Activated CD4-positive, alpha-beta T cell treated with anti-CD3 and anti-CD28 coated beads for 36 hours (primary cell): Measurements from ENCODE around the gene SCAMP3. TPM values are rescaled to one million over a fixed set of nuclear protein-coding genes. Genes with fewer than 3 reads are reported as not detected.

Experiments
- ATAC-seq: fragments of 200-7000 bp; cut with Tn5 transposase; one replicate; pipeline ENCODE4 v1.10.0; 2021; ENCODE audit warnings: mild to moderate bottlenecking, moderate library complexity
- CTCF ChIA-PET: fragments of 350-600 bp; sonication (Branson Sonifier 250); formaldehyde crosslinking; loops from one replicate; lab custom pipeline; 2021; ENCODE audit warnings: antibody characterized with exemption; lab: Charles Lee
- POLR2A ChIA-PET: fragments of 350-600 bp; sonication (Branson Sonifier 250); formaldehyde crosslinking; loops from one replicate; lab custom pipeline; 2021; ENCODE audit warnings: antibody characterized with exemption, inconsistent platforms; lab: Charles Lee
- DNase-seq: peaks from one replicate; pipeline ENCODE4 v3.0.0-alpha.2; 2020
- H3K27ac Mint-ChIP-seq: one replicate; pipeline ENCODE4 v1.8.0; 2021; ENCODE audit warnings: mixed read lengths
- H3K27me3 Mint-ChIP-seq: one replicate; pipeline ENCODE4 v1.8.0; 2021; ENCODE audit warnings: mixed read lengths
- H3K36me3 Mint-ChIP-seq: one replicate; pipeline ENCODE4 v1.8.0; 2021; ENCODE audit warnings: low read depth, mixed read lengths
- H3K4me1 Mint-ChIP-seq: one replicate; pipeline ENCODE4 v1.8.0; 2021; ENCODE audit warnings: mixed read lengths
- H3K4me3 Mint-ChIP-seq: one replicate; pipeline ENCODE4 v1.8.0; 2021; ENCODE audit warnings: mild to moderate bottlenecking, moderate library complexity, mixed read lengths
- H3K9me3 Mint-ChIP-seq: one replicate; pipeline ENCODE4 v1.8.0; 2021; ENCODE audit warnings: low read depth, mixed read lengths
- intact Hi-C, 2 experiments: fragments of 100-400 bp; cut with DNase I in 1 of 2; cut with micrococcal nuclease in 1 of 2; formaldehyde crosslinking; loops; one replicate each; pipeline versions ENCODE4 v1.14.2 to v1.15.1; 2022 to 2024; cut with DNase I, micrococcal nuclease
- total RNA-seq, 2 experiments: library from RNA; stranded (reverse); gene quantifications; one replicate each; pipeline ENCODE4 v1.2.3, GENCODE V29; 2021

Gene SCAMP3
- total RNA-seq, 2 experiments from 2014 or later, result 82.0 to 95.5 TPM

DNA sequence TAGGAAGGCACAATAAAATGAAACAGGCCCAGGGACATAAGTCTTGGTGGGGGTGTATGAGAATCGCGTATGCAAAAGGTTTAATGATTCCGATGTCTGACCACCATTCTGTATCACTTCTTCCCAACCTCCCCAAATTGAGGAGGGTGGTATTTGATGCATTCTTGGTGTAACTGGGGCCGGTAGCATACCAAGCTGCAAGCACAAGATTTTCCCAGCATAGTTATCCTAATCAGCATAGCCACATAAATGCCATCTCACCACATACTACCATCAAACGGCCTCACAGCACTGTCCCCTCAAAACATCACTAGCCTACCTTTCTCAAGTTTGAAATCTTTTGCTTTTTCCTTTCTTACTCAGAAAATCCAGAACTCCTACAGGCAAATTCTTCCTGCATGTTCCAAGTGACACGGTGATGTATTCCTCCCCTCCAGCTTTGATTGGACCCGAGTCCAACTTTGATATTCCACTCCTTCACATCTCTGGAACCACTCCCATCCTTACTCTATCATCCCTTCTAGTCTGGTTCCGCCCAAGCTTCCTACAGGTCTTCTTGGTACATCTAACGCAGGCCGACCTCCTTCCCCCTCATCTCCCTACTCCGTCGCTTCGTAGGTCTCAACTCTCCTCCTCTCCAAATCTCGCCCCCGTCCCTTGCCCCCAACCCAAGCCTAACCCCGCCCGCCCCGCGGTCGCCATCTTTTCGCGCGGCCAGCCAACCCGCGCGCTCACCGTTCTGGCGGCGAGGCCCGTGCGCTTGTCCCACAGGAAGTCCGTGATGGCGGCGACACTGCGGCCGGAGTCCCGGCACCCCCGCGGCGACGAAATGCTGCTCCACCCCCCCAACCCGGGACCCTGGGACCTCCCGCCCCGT, 10.5 kb upstream of the SCAMP3 start:
- DNase-seq (no peak), ATAC-seq (peak; percentile 45)
- H3K27me3 Mint-ChIP-seq, result no peaks in the 10 kb centered on the region
- H3K9me3 Mint-ChIP-seq, result no peaks in the 10 kb centered on the region
- ChIA-PET POLR2A (interaction anchor here (0.5 to 2.3 kb wide), 12 partner anchors 9 to 290 kb away, joined by 3 to 10 read pairs (median 4); partner anchors contain the start of genes ASH1L, ENTREP3, FDPS and KRTCAP2), CTCF (interaction anchor here (0.9 to 5.6 kb wide), 8 partner anchors 10 to 100 kb away, joined by 3 to 34 read pairs (median 4); partner anchors contain the start of genes KRTCAP2, RUSC1 and SCAMP3)
- peaks cover 45% of the 10 kb centered on the region for H3K36me3 Mint-ChIP-seq
- H3K4me3 Mint-ChIP-seq, result peak overlapping the region; percentile 91
- peak overlapping the region; percentile 90 for H3K27ac Mint-ChIP-seq
- H3K4me1 Mint-ChIP-seq, result peaks cover 40% of the 10 kb centered on the region
- intact Hi-C loops, result loop anchor here (1.0 to 2.0 kb wide), 9 partner anchors 10 to 585 kb away; partner anchors contain the start of genes SCAMP3 (in 2 of the 2), ENTREP3 (in 1 of the 2), FDPS (in 1 of the 2) and GON4L (in 1 of the 2)

DNA sequence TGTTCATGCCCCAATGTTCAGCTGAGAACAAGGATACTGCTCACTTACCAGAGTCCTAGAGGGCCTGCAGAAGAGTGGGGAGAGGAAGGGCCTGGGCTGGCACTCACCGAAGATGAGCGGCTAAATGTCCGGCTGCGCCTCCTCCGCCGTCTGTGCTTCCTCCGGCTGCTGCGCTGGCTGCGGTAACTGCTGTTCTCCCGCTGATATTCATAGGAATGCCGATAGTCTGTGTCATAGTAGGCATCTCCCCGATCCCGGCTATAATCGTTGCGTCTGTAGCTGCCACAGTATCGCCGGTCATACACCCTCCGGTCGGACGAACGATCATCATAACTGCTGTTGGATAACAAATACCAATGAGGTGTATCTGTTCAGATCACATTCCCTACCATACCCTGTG, 7.2 kb upstream of the SCAMP3 start:
- Mint-ChIP-seq H3K27ac (no peak overlapping the region), H3K36me3 (peaks cover 73% of the 10 kb centered on the region), H3K27me3 (no peaks in the 10 kb centered on the region), H3K4me1 (peaks cover 29% of the 10 kb centered on the region), H3K9me3 (no peaks in the 10 kb centered on the region), H3K4me3 (no peak overlapping the region)
- DNase-seq (no peak), ATAC-seq (no peak)
- intact Hi-C loops, result no loop called here
- ChIA-PET CTCF (interaction anchor here (0.6 to 5.6 kb wide), 3 partner anchors 9 to 1226 kb away, joined by 3 to 34 read pairs (median 8); no protein-coding TSS in a partner anchor), POLR2A (no interaction called here)

DNA sequence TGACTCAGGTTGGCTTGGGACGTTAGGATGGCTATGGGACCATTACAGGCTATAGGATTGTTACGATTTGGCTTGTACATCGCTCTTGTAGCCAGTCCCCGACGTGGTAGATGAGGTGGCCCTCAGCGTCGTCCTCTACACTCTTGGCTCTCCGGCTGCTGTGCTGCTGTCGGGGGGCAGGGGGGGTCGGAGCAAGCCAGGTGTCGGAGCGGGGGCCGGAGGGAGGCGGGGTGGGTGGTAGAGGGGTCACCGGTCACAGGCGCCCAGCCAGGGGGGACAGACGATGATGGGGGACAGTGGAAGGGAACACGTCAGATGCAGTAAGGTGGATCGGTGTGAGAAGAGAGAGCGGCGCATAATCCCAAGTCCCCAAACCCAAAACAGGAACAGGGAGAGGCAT, 6.5 kb upstream of the SCAMP3 start:
- Mint-ChIP-seq H3K4me3 (no peak overlapping the region), H3K27me3 (no peaks in the 10 kb centered on the region), H3K27ac (no peak overlapping the region), H3K36me3 (peaks cover 79% of the 10 kb centered on the region), H3K9me3 (no peaks in the 10 kb centered on the region), H3K4me1 (peaks cover 25% of the 10 kb centered on the region)
- ATAC-seq (no peak), DNase-seq (no peak)
- CTCF ChIA-PET, result interaction anchor here (0.6 kb wide), 1 partner anchor 252 kb away, joined by 3 read pairs; no protein-coding TSS in a partner anchor
- intact Hi-C loops, result no loop called here
- POLR2A ChIA-PET, result no interaction called here

- DNase-seq (no peak), ATAC-seq (no peak)
Observed at GRCh38 chr1:155267373-155267772, 5.2 kb upstream of the SCAMP3 start.

DNA sequence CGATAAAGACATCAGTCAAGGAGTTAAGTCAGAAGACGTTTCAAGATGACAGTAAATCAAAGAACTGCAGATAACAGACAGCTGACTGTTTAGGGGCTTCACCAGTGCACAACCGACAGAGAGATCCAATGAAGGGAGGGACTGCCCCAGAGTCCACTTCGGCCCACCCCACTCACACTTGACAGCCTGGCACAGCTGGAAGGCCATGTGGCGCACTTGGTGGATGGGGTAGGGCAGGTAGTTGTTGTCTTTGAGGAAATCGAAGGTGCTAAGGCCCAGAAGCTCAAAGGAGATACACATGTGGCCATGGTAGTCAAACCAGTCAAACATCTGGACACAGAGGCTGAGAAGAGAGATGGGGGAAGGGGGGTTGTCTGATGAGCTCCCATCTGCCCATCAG, 4.4 kb upstream of the SCAMP3 start:
- Mint-ChIP-seq H3K36me3 (peaks cover 86% of the 10 kb centered on the region), H3K27ac (peak overlapping the region; percentile 47), H3K27me3 (no peaks in the 10 kb centered on the region), H3K4me1 (peaks cover 21% of the 10 kb centered on the region), H3K9me3 (no peaks in the 10 kb centered on the region), H3K4me3 (no peak overlapping the region)
- intact Hi-C loops, result no loop called here
- no peak for ATAC-seq
- CTCF ChIA-PET, result interaction anchor here (1.1 to 4.4 kb wide), 4 partner anchors 9 to 73 kb away, joined by 5 to 25 read pairs (median 5); no protein-coding TSS in a partner anchor
- DNase-seq, result no peak
- POLR2A ChIA-PET, result interaction anchor here (0.6 kb wide), 1 partner anchor 17 kb away, joined by 3 read pairs; no protein-coding TSS in a partner anchor

More at GRCh38 chr1:155267373-155267772, 5.2 kb upstream of the SCAMP3 start:
- Mint-ChIP-seq H3K27ac (no peak overlapping the region), H3K4me3 (no peak overlapping the region), H3K4me1 (peaks cover 24% of the 10 kb centered on the region), H3K9me3 (no peaks in the 10 kb centered on the region), H3K36me3 (peaks cover 86% of the 10 kb centered on the region), H3K27me3 (no peaks in the 10 kb centered on the region)
- intact Hi-C loops, result no loop called here
- ChIA-PET CTCF (interaction anchor here (0.9 to 4.4 kb wide), 4 partner anchors 16 to 74 kb away, joined by 3 to 25 read pairs (median 4); no protein-coding TSS in a partner anchor), POLR2A (no interaction called here)

GRCh38 chr1:155263067-155263466, 907 bp upstream of the SCAMP3 start:
- ChIA-PET POLR2A (interaction anchor here (0.6 to 1.1 kb wide), 2 partner anchors 10 to 13 kb away, joined by 3 to 5 read pairs; no protein-coding TSS in a partner anchor), CTCF (interaction anchor here (0.9 to 4.4 kb wide), 3 partner anchors 9 to 38 kb away, joined by 3 to 25 read pairs (median 13); partner anchors contain the start of gene CLK2)
- ATAC-seq (no peak), DNase-seq (no peak)
- intact Hi-C loops, result loop anchor here (2.0 to 5.0 kb wide), 4 partner anchors 44 to 789 kb away; partner anchors contain the start of genes FDPS (in 1 of the 2), LAMTOR2 (in 1 of the 2), RIT1 (in 1 of the 2) and UBQLN4 (in 1 of the 2)
- Mint-ChIP-seq H3K27ac (peak overlapping the region; percentile 91), H3K27me3 (no peaks in the 10 kb centered on the region), H3K9me3 (no peaks in the 10 kb centered on the region), H3K36me3 (peaks cover 76% of the 10 kb centered on the region), H3K4me1 (peaks cover 27% of the 10 kb centered on the region), H3K4me3 (no peak overlapping the region)

DNA sequence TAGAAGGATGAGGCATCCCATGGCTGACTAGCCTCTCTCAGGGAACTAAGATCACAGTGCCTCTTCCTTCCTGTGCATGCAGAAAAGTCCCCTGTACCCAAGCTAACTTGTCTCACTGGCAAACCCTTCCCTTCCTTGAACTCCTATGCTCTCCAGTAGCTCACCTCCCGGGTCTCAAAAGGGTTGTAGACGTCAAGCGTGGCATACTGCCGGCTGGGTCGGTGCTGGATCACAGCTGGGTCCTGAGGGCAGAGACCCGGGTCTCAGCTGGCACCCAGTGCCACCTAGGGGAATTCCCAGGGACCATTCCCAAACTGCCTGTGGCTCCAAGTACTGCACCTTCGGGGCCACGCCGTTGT, 688 bp downstream of the SCAMP3 start:
- Mint-ChIP-seq H3K4me1 (peaks cover 27% of the 10 kb centered on the region), H3K9me3 (no peaks in the 10 kb centered on the region)
- intact Hi-C loops, result loop anchor here (5.0 kb wide), 3 partner anchors 46 to 791 kb away; partner anchors contain the start of genes FDPS (in 1 of the 2), LAMTOR2 (in 1 of the 2), UBQLN4 (in 1 of the 2) and ZBTB7B (in 1 of the 2)

GRCh38 chr1:155260276-155260675, 1.9 kb downstream of the SCAMP3 start:
- ATAC-seq, result no peak
- Mint-ChIP-seq H3K4me3 (peak overlapping the region; percentile 98), H3K27me3 (no peaks in the 10 kb centered on the region), H3K27ac (peak overlapping the region; percentile 91), H3K9me3 (no peaks in the 10 kb centered on the region), H3K36me3 (peaks cover 69% of the 10 kb centered on the region), H3K4me1 (peaks cover 34% of the 10 kb centered on the region)
- ChIA-PET POLR2A (interaction anchor here (0.8 to 2.1 kb wide), 3 partner anchors 9 to 63 kb away, joined by 4 to 7 read pairs (median 4); partner anchors contain the start of gene CLK2), CTCF (interaction anchor here (0.6 to 4.4 kb wide), 8 partner anchors 9 to 1197 kb away, joined by 3 to 47 read pairs (median 4); no protein-coding TSS in a partner anchor)
- no peak for DNase-seq
- intact Hi-C loops, result loop anchor here (5.0 kb wide), 3 partner anchors 47 to 792 kb away; partner anchors contain the start of genes FDPS (in 1 of the 2), LAMTOR2 (in 1 of the 2), UBQLN4 (in 1 of the 2) and ZBTB7B (in 1 of the 2)

More for the DNA sequence above, 688 bp downstream of the SCAMP3 start:
- DNase-seq (peak; percentile 53), ATAC-seq (peak; percentile 56)
- Mint-ChIP-seq H3K4me3 (peak overlapping the region; percentile 98), H3K27me3 (no peaks in the 10 kb centered on the region), H3K36me3 (peaks cover 74% of the 10 kb centered on the region), H3K27ac (peak overlapping the region; percentile 91)
- POLR2A ChIA-PET, result interaction anchor here (0.5 to 1.8 kb wide), 7 partner anchors 10 to 281 kb away, joined by 3 to 10 read pairs (median 3); partner anchors contain the start of genes CLK2 and FDPS
- CTCF ChIA-PET, result interaction anchor here (0.5 to 4.4 kb wide), 7 partner anchors 10 to 696 kb away, joined by 3 to 47 read pairs (median 4); partner anchors contain the start of genes CLK2 and FDPS

DNA sequence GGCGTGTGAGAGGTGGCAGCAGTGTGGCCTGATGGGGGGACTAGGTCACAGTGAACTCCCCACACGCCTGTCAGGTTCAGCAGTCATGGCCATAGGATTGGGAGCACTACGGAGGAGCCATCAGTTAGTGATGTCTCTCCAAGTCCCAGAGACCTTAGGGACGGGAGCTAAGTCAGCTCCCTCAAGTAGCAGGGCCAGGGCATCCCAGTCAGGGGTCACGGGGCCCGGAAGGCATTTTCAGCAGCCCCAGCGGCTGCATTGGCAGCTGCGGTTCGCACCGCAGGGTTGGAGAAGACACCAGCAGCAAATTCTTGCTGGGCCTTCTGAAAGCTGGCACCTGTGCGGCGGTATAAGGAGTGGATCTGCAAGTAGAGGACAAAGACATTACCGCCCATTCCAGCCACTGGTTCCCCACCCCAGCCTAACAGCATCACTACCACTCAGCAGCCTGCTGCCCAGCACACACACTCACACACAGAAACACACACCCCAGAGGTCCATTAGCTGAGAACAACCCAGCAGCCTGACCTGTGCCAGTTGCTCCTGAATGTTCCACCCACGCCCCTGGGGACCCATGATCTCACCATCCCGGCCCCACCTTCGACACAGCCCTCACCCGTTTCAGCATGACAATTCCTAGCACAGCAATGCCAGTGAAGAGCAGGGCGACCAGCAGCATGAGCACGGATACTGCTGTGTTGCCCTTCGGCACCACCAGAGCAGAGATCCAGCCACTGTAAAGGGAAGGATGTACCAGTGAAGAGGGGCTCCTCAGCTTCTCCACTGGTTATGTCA, 5.9 kb downstream of the SCAMP3 start:
- Mint-ChIP-seq H3K4me3 (peak overlapping the region; percentile 73), H3K9me3 (no peaks in the 10 kb centered on the region), H3K4me1 (peaks cover 34% of the 10 kb centered on the region), H3K27ac (peak overlapping the region; percentile 76), H3K36me3 (peaks cover 33% of the 10 kb centered on the region), H3K27me3 (no peaks in the 10 kb centered on the region)
- POLR2A ChIA-PET, result interaction anchor here (1.3 kb wide), 2 partner anchors 16 to 17 kb away, joined by 3 read pairs; partner anchors contain the start of gene CLK2
- DNase-seq (no peak), ATAC-seq (no peak)
- CTCF ChIA-PET, result interaction anchor here (0.7 to 1.1 kb wide), 2 partner anchors 31 to 331 kb away, joined by 3 read pairs; no protein-coding TSS in a partner anchor
- intact Hi-C loops, result no loop called here
